Measurements from ENCODE around the gene NDUFS1.

GRCh38 chr2:206092297-206092696, 66.9 kb downstream of the NDUFS1 start:
- no peak for TF ChIP-seq CTCF (conservative IDR thresholded peaks at IDR 0.05; ENCODE audit: low read depth in 2 of 2)
- no peak for TF ChIP-seq EZH2phosphoT487 (IDR thresholded peaks at IDR 0.05; ENCODE audit: unreplicated experiment)
- no peak for TF ChIP-seq CREB1 (CRISPR knock-in tag; IDR thresholded peaks at IDR 0.05; ENCODE audit: low read depth)

Measured in GM23338 (cell line).